ENCODE results near the gene PLA2G12A. TPM values are rescaled to one million over a fixed set of nuclear protein-coding genes. Genes with fewer than 3 reads are reported as not detected.

PLA2G12A gene
- total RNA-seq, 1 experiment from 2014 or later, result 20.7 TPM

GRCh38 chr4:109665783-109666485 lies 63.9 kb downstream of the PLA2G12A start:
- ChIA-PET POLR2A (no interaction called here), CTCF (no interaction called here)
- in situ Hi-C loops (cut with HindIII; ENCODE audit: low pct_unique_long_range_greater_than_20kb, low sequenced_read_pairs), result no loop called here
- Histone ChIP-seq H3K4me3 (ENCODE audit: low read depth in 2 of 2, low read length in 2 of 2) (no peak overlapping the region), H3K27ac (ENCODE audit: low read length) (no peak overlapping the region), H3K9me3 (ENCODE audit: control insufficient read depth, insufficient read depth, low read depth, low read length) (no peaks in the 10 kb centered on the region), H3K4me1 (ENCODE audit: control insufficient read depth, insufficient read depth, low read length) (no peaks in the 10 kb centered on the region), H3K27me3 (ENCODE audit: control insufficient read depth, insufficient read depth, low read length) (no peaks in the 10 kb centered on the region), H3K36me3 (ENCODE audit: control insufficient read depth, insufficient read depth, low read length) (no peaks in the 10 kb centered on the region)
- no TSS peak for BruUV-seq (replicated peaks)
- ATAC-seq (no peak), DNase-seq (ENCODE audit: low read depth, low spot score) (no peak)
- intact Hi-C loops (cut with micrococcal nuclease; ENCODE audit: unreplicated experiment), result no loop called here
- no peak for TF ChIP-seq REST (IDR thresholded peaks at IDR 0.05; ENCODE audit: insufficient read depth in 1 of 2, low read depth in 2 of 2, low read length in 1 of 2)
- no peak for TF ChIP-seq POLR2AphosphoS5 (IDR thresholded peaks at IDR 0.05; ENCODE audit: low read depth, low read length)
- TF ChIP-seq SIN3A (IDR thresholded peaks at IDR 0.05; ENCODE audit: borderline replicate concordance, insufficient read depth, low read depth, low read length), result no peak
- TF ChIP-seq CTCF (IDR thresholded peaks at IDR 0.05), result no peak
- TF ChIP-seq TCF7L2 (IDR thresholded peaks at IDR 0.05; ENCODE audit: low read depth, low read length), result no peak

GRCh38 chr4:109662771-109663170 lies 67.1 kb downstream of the PLA2G12A start:
- Histone ChIP-seq H3K36me3 (ENCODE audit: control insufficient read depth, insufficient read depth, low read length) (no peaks in the 10 kb centered on the region), H3K27me3 (ENCODE audit: control insufficient read depth, insufficient read depth, low read length) (no peaks in the 10 kb centered on the region), H3K4me1 (ENCODE audit: control insufficient read depth, insufficient read depth, low read length) (no peaks in the 10 kb centered on the region), H3K9me3 (ENCODE audit: control insufficient read depth, insufficient read depth, low read depth, low read length) (no peaks in the 10 kb centered on the region), H3K27ac (ENCODE audit: low read length) (no peak overlapping the region), H3K4me3 (ENCODE audit: low read depth in 2 of 2, low read length in 2 of 2) (no peak overlapping the region)
- TF ChIP-seq REST (IDR thresholded peaks at IDR 0.05; ENCODE audit: insufficient read depth in 1 of 2, low read depth in 2 of 2, low read length in 1 of 2) (no peak), POLR2AphosphoS5 (IDR thresholded peaks at IDR 0.05; ENCODE audit: low read depth, low read length) (no peak), SIN3A (IDR thresholded peaks at IDR 0.05; ENCODE audit: borderline replicate concordance, insufficient read depth, low read depth, low read length) (no peak), TCF7L2 (IDR thresholded peaks at IDR 0.05; ENCODE audit: low read depth, low read length) (no peak), CTCF (IDR thresholded peaks at IDR 0.05) (no peak)
- ATAC-seq (no peak), DNase-seq (ENCODE audit: low read depth, low spot score) (no peak)
- in situ Hi-C loops (cut with HindIII; ENCODE audit: low pct_unique_long_range_greater_than_20kb, low sequenced_read_pairs) (no loop called here), intact Hi-C loops (cut with micrococcal nuclease; ENCODE audit: unreplicated experiment) (no loop called here)
- no TSS peak for BruUV-seq (replicated peaks)
- ChIA-PET CTCF (no interaction called here), POLR2A (no interaction called here)
